Liver (tissue), 9 donors: ENCODE measurements around the gene GRAMD4. TPM values are rescaled to one million over a fixed set of nuclear protein-coding genes. Genes with fewer than 3 reads are reported as not detected.

Experiments
- DNase-seq: peaks from one replicate; pipeline ENCODE4 v3.0.0-alpha.2; 2017; ENCODE audit warnings: low spot score
- H3K27ac ChIP-seq, 2 donors: one replicate each; pipeline ENCODE4 v1.7.0; 2013; ENCODE audit warnings: inconsistent platforms in 2 of 2, low read length in 2 of 2, control low read depth in 1 of 2, low read depth in 1 of 2, mild to moderate bottlenecking in 1 of 2
- H3K27me3 ChIP-seq, 4 donors: one replicate each; pipeline versions ENCODE4 v1.6.1 to v1.7.0; 2013; ENCODE audit warnings: low read length in 3 of 4, inconsistent platforms in 1 of 4, mild to moderate bottlenecking in 1 of 4, moderate library complexity in 1 of 4; ENCODE audit not compliant: control insufficient read depth in 4 of 4, insufficient read depth in 4 of 4
- H3K36me3 ChIP-seq, 4 donors: one replicate each; pipeline versions ENCODE4 v1.6.1 to v1.7.0; 2013; ENCODE audit warnings: low read length in 3 of 4, mild to moderate bottlenecking in 3 of 4, low read depth in 1 of 4, moderate library complexity in 1 of 4; ENCODE audit not compliant: control insufficient read depth in 4 of 4, insufficient read depth in 3 of 4
- H3K4me1 ChIP-seq, 4 donors: one replicate each; pipeline versions ENCODE4 v1.6.1 to v1.7.0; 2013; ENCODE audit warnings: low read length in 3 of 4, mild to moderate bottlenecking in 3 of 4, moderate library complexity in 1 of 4; ENCODE audit not compliant: control insufficient read depth in 4 of 4, insufficient read depth in 4 of 4
- H3K4me3 ChIP-seq, 3 donors: one replicate each; pipeline versions ENCODE4 v1.6.1 to v1.7.0; 2013; ENCODE audit warnings: low read length in 3 of 3, control low read depth in 1 of 3, low read depth in 1 of 3, mild to moderate bottlenecking in 1 of 3
- H3K9ac ChIP-seq, 2 donors: one replicate each; pipeline ENCODE4 v1.7.0; 2013; ENCODE audit warnings: low read length in 2 of 2, mild to moderate bottlenecking in 2 of 2, moderate library complexity in 2 of 2, control low read depth in 1 of 2, low read depth in 1 of 2
- H3K9me3 ChIP-seq, 4 donors: one replicate each; pipeline versions ENCODE4 v1.6.1 to v1.7.0; 2013; ENCODE audit warnings: low read length in 3 of 4; ENCODE audit not compliant: control insufficient read depth in 4 of 4
- EGR1 ChIP-seq, 2 donors: IDR thresholded peaks; 2 replicates each; pipeline ENCODE4 v1.6.1; 2016 to 2018; ENCODE audit warnings: antibody characterized with exemption in 2 of 2, low read depth in 2 of 2
- FOXA1 ChIP-seq: IDR thresholded peaks from 2 replicates; pipeline ENCODE4 v1.6.1; 2016; ENCODE audit warnings: antibody characterized with exemption
- FOXA2 ChIP-seq: IDR thresholded peaks from 2 replicates; pipeline ENCODE4 v1.6.1; 2016; ENCODE audit warnings: antibody characterized with exemption
- GABPA ChIP-seq, 2 donors: IDR thresholded peaks in 1 of 2; conservative IDR thresholded peaks in 1 of 2; 2 replicates each; pipeline ENCODE4 v1.6.1; 2016; ENCODE audit warnings: antibody characterized with exemption in 2 of 2, mild to moderate bottlenecking in 1 of 2, moderate library complexity in 1 of 2
- HNF4A ChIP-seq, 2 donors: conservative IDR thresholded peaks; 2 replicates each; pipeline ENCODE4 v1.6.1; 2016; ENCODE audit warnings: antibody characterized with exemption in 2 of 2, mild to moderate bottlenecking in 2 of 2
- HNF4G ChIP-seq: IDR thresholded peaks from 2 replicates; pipeline ENCODE4 v1.6.1; 2016; ENCODE audit warnings: antibody characterized with exemption
- JUND ChIP-seq, 2 donors: IDR thresholded peaks; 2 replicates each; pipeline ENCODE4 v1.6.1; 2016; ENCODE audit warnings: antibody characterized with exemption in 2 of 2
- NR2F2 ChIP-seq: IDR thresholded peaks from 2 replicates; pipeline ENCODE4 v1.6.1; 2016; ENCODE audit warnings: antibody characterized with exemption
- RAD21 ChIP-seq, 2 donors: IDR thresholded peaks; 2 replicates each; pipeline ENCODE4 v1.6.1; 2016; ENCODE audit warnings: antibody characterized with exemption in 2 of 2, mild to moderate bottlenecking in 2 of 2
- RXRA ChIP-seq, 2 donors: IDR thresholded peaks; 2 replicates each; pipeline ENCODE4 v1.6.1; 2017 to 2018; ENCODE audit warnings: antibody characterized with exemption in 2 of 2, mild to moderate bottlenecking in 1 of 2
- SP1 ChIP-seq: IDR thresholded peaks from 2 replicates; pipeline ENCODE4 v1.6.1; 2018; ENCODE audit warnings: antibody characterized with exemption, mild to moderate bottlenecking
- WGBS: extraction: QIAGEN DNeasy Blood & Tissue Kit; methylation state at CpG from one replicate; pipeline ENCODE4 v1.1.7; 2013; 5-methylcytosine and 5-hydroxymethylcytosine counted together
- polyA plus RNA-seq, 2 donors: library from polyadenylated mRNA; stranded (reverse) in 1 of 2; unstranded in 1 of 2; fragments of 200-250 nt in 1 of 2; fragments of >200 nt in 1 of 2; fragmentation: Nextera tagmentation in 1 of 2; extraction: Ambion mirVana in 1 of 2; gene quantifications; one replicate each; pipeline versions ENCODE4 v1.2.1 to v1.2.3, GENCODE V29; 2013 to 2015
- total RNA-seq, 2 donors: library from RNA; depleted of rRNA; stranded (reverse); fragments of >200 nt; gene quantifications; one replicate each; pipeline ENCODE4 v1.2.3, GENCODE V29; 2014
- TF ChIP-seq, protein P1 (sequence below): fragments of 150-350 bp; IDR thresholded peaks from 2 replicates; pipeline ENCODE4 v1.5.1; 2017; ENCODE audit warnings: improper control_type of control experiment, low read depth, low read length; ENCODE audit not compliant: missing input control
- TF ChIP-seq, protein P2 (sequence below): IDR thresholded peaks from 2 replicates; pipeline ENCODE4 v1.6.1; 2016; ENCODE audit warnings: antibody characterized with exemption
- TF ChIP-seq, protein P3 (sequence below): IDR thresholded peaks from 2 replicates; pipeline ENCODE4 v1.6.1; 2016; ENCODE audit warnings: antibody characterized with exemption
- TF ChIP-seq, protein P4 (sequence below): IDR thresholded peaks from 2 replicates; pipeline ENCODE4 v1.6.1; 2016; ENCODE audit warnings: antibody characterized with exemption, mild to moderate bottlenecking
- TF ChIP-seq, protein P5 (sequence below): IDR thresholded peaks from 2 replicates; pipeline ENCODE4 v1.6.1; 2016; ENCODE audit warnings: antibody characterized with exemption
- donor health status: healthy.
- donor health status: healthy.
- donor health status: healthy.
- donor health status: healthy.
- donor health status: healthy.

GRAMD4 gene
- total and polyA plus RNA-seq, 4 donors, result 2.7 to 53.5 (median 21.6) TPM

DNA sequence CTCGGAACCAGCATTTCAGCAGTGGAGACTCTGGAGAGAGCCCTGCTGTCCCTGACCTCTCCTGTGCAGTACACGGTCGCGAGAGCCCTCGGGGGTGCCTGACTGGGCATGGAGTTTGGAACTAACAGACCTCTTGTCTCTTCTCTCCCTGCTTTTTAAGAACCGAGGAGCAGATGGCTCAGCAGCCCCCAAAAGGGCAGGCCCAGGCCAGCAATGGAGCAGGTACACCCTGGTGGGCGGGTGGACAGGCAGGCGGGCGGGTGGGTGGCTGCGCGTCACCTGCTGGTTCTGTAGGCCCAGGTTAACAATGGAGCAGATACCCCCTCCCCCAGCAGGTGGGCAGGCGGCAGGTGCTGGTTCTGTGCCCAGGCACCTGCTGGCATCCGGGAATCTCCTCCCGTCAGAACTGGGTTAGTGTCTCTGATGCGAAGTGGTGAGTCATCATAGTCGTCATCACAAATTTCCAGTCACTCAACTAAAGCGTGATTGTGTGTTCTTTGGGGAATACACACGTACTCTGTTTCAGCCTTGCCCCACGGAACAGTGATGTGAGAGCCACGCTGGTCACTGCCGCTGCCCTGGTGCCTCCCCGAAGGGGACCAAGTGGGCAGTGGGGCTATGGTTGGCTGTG lies 41.1 kb downstream of the GRAMD4 start:
- WGBS, result 80% methylated on average over 22 of the region's 22 CpGs
- Histone ChIP-seq H3K27ac (peak overlapping the region; percentile 46 to 47), H3K4me3 (no peak overlapping the region)

DNA sequence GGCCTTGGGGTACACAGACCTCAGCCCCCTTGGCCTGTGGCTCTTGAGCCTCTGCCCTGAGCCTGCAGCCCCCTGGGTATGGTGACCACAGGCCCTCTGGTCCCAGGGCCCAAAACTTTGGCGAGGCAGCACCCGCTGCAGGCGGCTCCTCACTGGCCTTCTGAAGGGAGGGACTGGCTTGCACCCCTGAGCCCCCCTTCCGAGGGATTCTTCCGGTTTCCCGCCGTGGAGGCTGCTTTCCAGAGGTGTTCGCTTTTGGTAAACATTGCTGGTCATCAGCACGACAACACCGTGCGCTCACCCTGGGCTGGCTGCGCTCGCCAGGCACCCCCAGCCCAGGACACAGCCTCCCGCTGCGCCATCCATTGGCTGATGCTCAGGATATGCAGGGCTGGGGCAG lies 42.0 kb downstream of the GRAMD4 start:
- Histone ChIP-seq H3K9me3 (no peaks in the 10 kb centered on the region), H3K4me3 (no peak overlapping the region), H3K36me3 (peaks cover 11 to 38% (median 25%) of the 10 kb centered on the region in 4 donors), H3K4me1 (peaks cover 2 to 25% (median 11%) of the 10 kb centered on the region in 4 donors), H3K27me3 (no peaks in the 10 kb centered on the region), H3K27ac (no peak overlapping the region), H3K9ac (no peak overlapping the region)
- WGBS, result 93% methylated on average over 15 of the region's 15 CpGs
- TF ChIP-seq NR2F2 (no peak), SP1 (no peak), FOXA1 (no peak), EGR1 (IDR thresholded peaks at IDR 0.05; ENCODE audit: low read depth in 2 of 2) (no peak), HNF4A (conservative IDR thresholded peaks at IDR 0.05) (no peak), RXRA (IDR thresholded peaks at IDR 0.05) (no peak), FOXA2 (no peak), RAD21 (IDR thresholded peaks at IDR 0.05) (no peak), GABPA (IDR thresholded peaks at IDR 0.05 in 1 of 2, conservative IDR thresholded peaks at IDR 0.05 in 1 of 2) (no peak)
- TF ChIP-seq, protein P1, sequence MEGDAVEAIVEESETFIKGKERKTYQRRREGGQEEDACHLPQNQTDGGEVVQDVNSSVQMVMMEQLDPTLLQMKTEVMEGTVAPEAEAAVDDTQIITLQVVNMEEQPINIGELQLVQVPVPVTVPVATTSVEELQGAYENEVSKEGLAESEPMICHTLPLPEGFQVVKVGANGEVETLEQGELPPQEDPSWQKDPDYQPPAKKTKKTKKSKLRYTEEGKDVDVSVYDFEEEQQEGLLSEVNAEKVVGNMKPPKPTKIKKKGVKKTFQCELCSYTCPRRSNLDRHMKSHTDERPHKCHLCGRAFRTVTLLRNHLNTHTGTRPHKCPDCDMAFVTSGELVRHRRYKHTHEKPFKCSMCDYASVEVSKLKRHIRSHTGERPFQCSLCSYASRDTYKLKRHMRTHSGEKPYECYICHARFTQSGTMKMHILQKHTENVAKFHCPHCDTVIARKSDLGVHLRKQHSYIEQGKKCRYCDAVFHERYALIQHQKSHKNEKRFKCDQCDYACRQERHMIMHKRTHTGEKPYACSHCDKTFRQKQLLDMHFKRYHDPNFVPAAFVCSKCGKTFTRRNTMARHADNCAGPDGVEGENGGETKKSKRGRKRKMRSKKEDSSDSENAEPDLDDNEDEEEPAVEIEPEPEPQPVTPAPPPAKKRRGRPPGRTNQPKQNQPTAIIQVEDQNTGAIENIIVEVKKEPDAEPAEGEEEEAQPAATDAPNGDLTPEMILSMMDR, result no peak
- TF ChIP-seq, protein P2, sequence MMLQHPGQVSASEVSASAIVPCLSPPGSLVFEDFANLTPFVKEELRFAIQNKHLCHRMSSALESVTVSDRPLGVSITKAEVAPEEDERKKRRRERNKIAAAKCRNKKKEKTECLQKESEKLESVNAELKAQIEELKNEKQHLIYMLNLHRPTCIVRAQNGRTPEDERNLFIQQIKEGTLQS, result no peak
- TF ChIP-seq, protein P3, sequence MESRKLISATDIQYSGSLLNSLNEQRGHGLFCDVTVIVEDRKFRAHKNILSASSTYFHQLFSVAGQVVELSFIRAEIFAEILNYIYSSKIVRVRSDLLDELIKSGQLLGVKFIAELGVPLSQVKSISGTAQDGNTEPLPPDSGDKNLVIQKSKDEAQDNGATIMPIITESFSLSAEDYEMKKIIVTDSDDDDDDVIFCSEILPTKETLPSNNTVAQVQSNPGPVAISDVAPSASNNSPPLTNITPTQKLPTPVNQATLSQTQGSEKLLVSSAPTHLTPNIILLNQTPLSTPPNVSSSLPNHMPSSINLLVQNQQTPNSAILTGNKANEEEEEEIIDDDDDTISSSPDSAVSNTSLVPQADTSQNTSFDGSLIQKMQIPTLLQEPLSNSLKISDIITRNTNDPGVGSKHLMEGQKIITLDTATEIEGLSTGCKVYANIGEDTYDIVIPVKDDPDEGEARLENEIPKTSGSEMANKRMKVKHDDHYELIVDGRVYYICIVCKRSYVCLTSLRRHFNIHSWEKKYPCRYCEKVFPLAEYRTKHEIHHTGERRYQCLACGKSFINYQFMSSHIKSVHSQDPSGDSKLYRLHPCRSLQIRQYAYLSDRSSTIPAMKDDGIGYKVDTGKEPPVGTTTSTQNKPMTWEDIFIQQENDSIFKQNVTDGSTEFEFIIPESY, result no peak
- TF ChIP-seq, protein P4, sequence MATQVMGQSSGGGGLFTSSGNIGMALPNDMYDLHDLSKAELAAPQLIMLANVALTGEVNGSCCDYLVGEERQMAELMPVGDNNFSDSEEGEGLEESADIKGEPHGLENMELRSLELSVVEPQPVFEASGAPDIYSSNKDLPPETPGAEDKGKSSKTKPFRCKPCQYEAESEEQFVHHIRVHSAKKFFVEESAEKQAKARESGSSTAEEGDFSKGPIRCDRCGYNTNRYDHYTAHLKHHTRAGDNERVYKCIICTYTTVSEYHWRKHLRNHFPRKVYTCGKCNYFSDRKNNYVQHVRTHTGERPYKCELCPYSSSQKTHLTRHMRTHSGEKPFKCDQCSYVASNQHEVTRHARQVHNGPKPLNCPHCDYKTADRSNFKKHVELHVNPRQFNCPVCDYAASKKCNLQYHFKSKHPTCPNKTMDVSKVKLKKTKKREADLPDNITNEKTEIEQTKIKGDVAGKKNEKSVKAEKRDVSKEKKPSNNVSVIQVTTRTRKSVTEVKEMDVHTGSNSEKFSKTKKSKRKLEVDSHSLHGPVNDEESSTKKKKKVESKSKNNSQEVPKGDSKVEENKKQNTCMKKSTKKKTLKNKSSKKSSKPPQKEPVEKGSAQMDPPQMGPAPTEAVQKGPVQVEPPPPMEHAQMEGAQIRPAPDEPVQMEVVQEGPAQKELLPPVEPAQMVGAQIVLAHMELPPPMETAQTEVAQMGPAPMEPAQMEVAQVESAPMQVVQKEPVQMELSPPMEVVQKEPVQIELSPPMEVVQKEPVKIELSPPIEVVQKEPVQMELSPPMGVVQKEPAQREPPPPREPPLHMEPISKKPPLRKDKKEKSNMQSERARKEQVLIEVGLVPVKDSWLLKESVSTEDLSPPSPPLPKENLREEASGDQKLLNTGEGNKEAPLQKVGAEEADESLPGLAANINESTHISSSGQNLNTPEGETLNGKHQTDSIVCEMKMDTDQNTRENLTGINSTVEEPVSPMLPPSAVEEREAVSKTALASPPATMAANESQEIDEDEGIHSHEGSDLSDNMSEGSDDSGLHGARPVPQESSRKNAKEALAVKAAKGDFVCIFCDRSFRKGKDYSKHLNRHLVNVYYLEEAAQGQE, result no peak
- TF ChIP-seq, protein P5, sequence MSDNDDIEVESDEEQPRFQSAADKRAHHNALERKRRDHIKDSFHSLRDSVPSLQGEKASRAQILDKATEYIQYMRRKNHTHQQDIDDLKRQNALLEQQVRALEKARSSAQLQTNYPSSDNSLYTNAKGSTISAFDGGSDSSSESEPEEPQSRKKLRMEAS, result no peak
- no peak for DNase-seq

More for the DNA sequence above, 41.1 kb downstream of the GRAMD4 start:
- Histone ChIP-seq H3K4me1 (peaks cover 7 to 33% (median 15%) of the 10 kb centered on the region in 4 donors), H3K9ac (peak overlapping the region in 1 of 2 donors; percentile 21), H3K9me3 (no peaks in the 10 kb centered on the region), H3K27me3 (no peaks in the 10 kb centered on the region), H3K36me3 (peaks cover 9 to 30% (median 19%) of the 10 kb centered on the region in 4 donors)
- TF ChIP-seq HNF4A (conservative IDR thresholded peaks at IDR 0.05) (peak in 1 of 2 donors; percentile 31), RXRA (IDR thresholded peaks at IDR 0.05) (peak in 1 of 2 donors; percentile 50), JUND (IDR thresholded peaks at IDR 0.05) (no peak), RAD21 (IDR thresholded peaks at IDR 0.05) (no peak), GABPA (IDR thresholded peaks at IDR 0.05 in 1 of 2, conservative IDR thresholded peaks at IDR 0.05 in 1 of 2) (no peak), HNF4G (no peak)
- TF ChIP-seq, protein P2, result no peak
- no peak for DNase-seq
